ENCODE measurements around the gene FOXP1.

DNA sequence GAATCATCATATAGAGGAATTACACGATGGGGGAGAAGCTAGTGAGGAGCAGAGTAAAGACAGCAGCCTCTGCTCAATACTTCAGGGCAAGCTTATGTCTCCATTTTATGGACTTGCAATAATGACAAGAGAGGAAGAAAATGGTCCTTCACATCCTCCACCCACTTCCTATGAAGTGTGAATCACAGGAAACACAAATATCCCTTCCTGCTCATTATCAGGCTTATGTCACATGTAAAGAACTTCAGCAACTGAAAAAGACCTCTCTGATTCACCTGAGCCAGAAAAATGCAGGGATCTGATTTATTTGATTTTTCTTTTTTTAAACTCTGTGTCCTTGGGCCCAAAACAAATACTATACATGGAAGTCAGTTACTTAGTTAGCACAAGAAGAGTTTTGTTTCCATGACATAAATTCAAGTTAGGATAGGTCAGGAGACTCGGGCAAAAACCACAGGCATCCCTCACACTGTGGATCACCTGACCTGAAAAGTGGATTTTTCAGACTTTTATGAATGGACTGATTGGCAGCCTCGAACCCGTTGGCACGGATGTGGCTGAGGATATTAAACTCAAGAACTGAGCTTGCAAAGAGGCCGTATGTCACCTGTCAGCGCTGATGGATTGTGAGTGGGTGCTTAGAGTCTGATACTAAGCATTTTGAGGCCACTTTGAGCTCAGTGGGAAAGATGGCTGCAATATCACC lies 650.3 kb downstream of the FOXP1 start:
- no peak for TF ChIP-seq CTCF (IDR thresholded peaks at IDR 0.05; ENCODE audit: poor library complexity, severe bottlenecking)
- TF ChIP-seq EZH2 (IDR thresholded peaks at IDR 0.05; ENCODE audit: borderline replicate concordance, insufficient read depth, low read length, poor library complexity, severe bottlenecking): no peak
- TF ChIP-seq POLR2AphosphoS5 (IDR thresholded peaks at IDR 0.05): no peak
